OCI-LY7 (cell line): ENCODE results near the gene COL23A1. TPM values are rescaled to one million over a fixed set of nuclear protein-coding genes. Genes with fewer than 3 reads are reported as not detected.

Experiments used
- BruUV-seq: library from RNA; stranded (reverse); fragments of 400-500 nt; replicated peaks from 2 replicates; lab custom pipeline; 2021; lab: Mats Ljungman, UMichigan
- CTCF ChIA-PET: fragments of 300-600 bp; sonication (Branson Sonifier 250); formaldehyde crosslinking; loops from one replicate; lab custom pipeline; 2022; ENCODE audit warnings: antibody characterized with exemption; ENCODE audit not compliant: unreplicated experiment; lab: Charles Lee
- POLR2A ChIA-PET: fragments of 300-600 bp; sonication (Branson Sonifier 250); formaldehyde crosslinking; loops from one replicate; lab custom pipeline; 2022; ENCODE audit warnings: antibody characterized with exemption; lab: Charles Lee
- DNase-seq: peaks from one replicate; pipeline ENCODE4 v3.0.0-alpha.2; 2015; ENCODE audit warnings: low spot score
- H2AFZ ChIP-seq: fragments of 200-600 bp; sonication (generic), shearing (Covaris generic); 2 replicates; pipeline ENCODE4 v1.6.1; 2014; ENCODE audit warnings: mild to moderate bottlenecking, antibody characterized with exemption, low read length, moderate library complexity
- H3K27ac ChIP-seq: fragments of 200-600 bp; sonication (generic); 2 replicates; pipeline ENCODE4 v1.5.1; 2014; ENCODE audit warnings: mixed run types, low read depth, mild to moderate bottlenecking, moderate library complexity, low read length, inconsistent platforms; ENCODE audit not compliant: poor library complexity, severe bottlenecking
- H3K36me3 ChIP-seq: fragments of 200-600 bp; sonication (generic); 2 replicates; pipeline ENCODE4 v1.6.1; 2014; ENCODE audit warnings: mild to moderate bottlenecking, antibody characterized with exemption, low read length, moderate library complexity, mixed read lengths; ENCODE audit not compliant: insufficient read depth
- H3K4me1 ChIP-seq: fragments of 200-600 bp; sonication (generic); 2 replicates; pipeline ENCODE4 v1.5.1; 2014; ENCODE audit warnings: mild to moderate bottlenecking, low read length; ENCODE audit not compliant: insufficient read depth, poor library complexity, severe bottlenecking
- H3K4me2 ChIP-seq: fragments of 200-600 bp; sonication (generic); 2 replicates; pipeline ENCODE4 v1.6.1; 2014; ENCODE audit warnings: mild to moderate bottlenecking, low read length
- H3K4me3 ChIP-seq: fragments of 200-600 bp; sonication (generic); 2 replicates; pipeline ENCODE4 v1.5.1; 2014; ENCODE audit warnings: mild to moderate bottlenecking, low read depth, low read length; ENCODE audit not compliant: poor library complexity, severe bottlenecking
- H3K79me2 ChIP-seq: fragments of 200-600 bp; sonication (generic); 2 replicates; pipeline ENCODE4 v1.6.1; 2016; ENCODE audit warnings: low read depth, mild to moderate bottlenecking, low read length, moderate library complexity, mixed read lengths; ENCODE audit not compliant: insufficient read depth
- H3K9me2 ChIP-seq: fragments of 200-600 bp; sonication (generic); 2 replicates; pipeline ENCODE4 v1.6.1; 2016; ENCODE audit warnings: mild to moderate bottlenecking, low read length, mixed read lengths; ENCODE audit not compliant: insufficient read depth
- H3K9me3 ChIP-seq: fragments of 200-600 bp; sonication (generic); 2 replicates; pipeline ENCODE4 v1.6.1; 2014; ENCODE audit warnings: mild to moderate bottlenecking, mixed run types, low read length, mixed read lengths
- H4K20me1 ChIP-seq: fragments of 200-600 bp; sonication (generic); 2 replicates; pipeline ENCODE4 v1.6.1; 2014; ENCODE audit warnings: mild to moderate bottlenecking, antibody characterized with exemption, low read length, moderate library complexity, mixed read lengths; ENCODE audit not compliant: insufficient read depth
- EZH2phosphoT487 ChIP-seq: fragments of 200-600 bp; sonication (generic); IDR thresholded peaks from 2 replicates; pipeline ENCODE4 v1.6.1; 2018; ENCODE audit warnings: low read depth, borderline replicate concordance, mild to moderate bottlenecking, mixed run types, antibody characterized with exemption, low read length, moderate library complexity, mixed read lengths
- intact Hi-C: fragments of 100-400 bp; cut with micrococcal nuclease; formaldehyde crosslinking; loops from one replicate; pipeline ENCODE4 v1.10.0; 2022; ENCODE audit not compliant: unreplicated experiment
- total RNA-seq, 2 experiments: library from RNA; depleted of rRNA in 1 of 2; stranded (reverse); fragments of >200 nt in 1 of 2; shearing (Covaris generic) in 1 of 2; gene quantifications; 2 replicates each; pipeline ENCODE4 v1.2.3, GENCODE V29; 2014 to 2022
- TF ChIP-seq, protein P1 (sequence below): fragments of 200-600 bp; sonication (generic); conservative IDR thresholded peaks from 2 replicates; pipeline ENCODE4 v1.5.1; 2014; ENCODE audit warnings: mild to moderate bottlenecking, antibody characterized with exemption, low read length, moderate library complexity, mixed read lengths

The COL23A1 gene
- total RNA-seq, 2 experiments from 2014 or later = 0.53 TPM; not detected in 1

GRCh38 chr5:178269499-178269898 is 320.7 kb downstream of the COL23A1 start:
- no TSS peak for BruUV-seq
- H3K79me2 ChIP-seq = no peaks in the 10 kb centered on the region
- H3K36me3 ChIP-seq = no peaks in the 10 kb centered on the region
- no peak for DNase-seq
- intact Hi-C loops = no loop called here
- no peaks in the 10 kb centered on the region for H3K9me3 ChIP-seq
- H3K4me2 ChIP-seq = no peak overlapping the region
- TF ChIP-seq, protein P1, sequence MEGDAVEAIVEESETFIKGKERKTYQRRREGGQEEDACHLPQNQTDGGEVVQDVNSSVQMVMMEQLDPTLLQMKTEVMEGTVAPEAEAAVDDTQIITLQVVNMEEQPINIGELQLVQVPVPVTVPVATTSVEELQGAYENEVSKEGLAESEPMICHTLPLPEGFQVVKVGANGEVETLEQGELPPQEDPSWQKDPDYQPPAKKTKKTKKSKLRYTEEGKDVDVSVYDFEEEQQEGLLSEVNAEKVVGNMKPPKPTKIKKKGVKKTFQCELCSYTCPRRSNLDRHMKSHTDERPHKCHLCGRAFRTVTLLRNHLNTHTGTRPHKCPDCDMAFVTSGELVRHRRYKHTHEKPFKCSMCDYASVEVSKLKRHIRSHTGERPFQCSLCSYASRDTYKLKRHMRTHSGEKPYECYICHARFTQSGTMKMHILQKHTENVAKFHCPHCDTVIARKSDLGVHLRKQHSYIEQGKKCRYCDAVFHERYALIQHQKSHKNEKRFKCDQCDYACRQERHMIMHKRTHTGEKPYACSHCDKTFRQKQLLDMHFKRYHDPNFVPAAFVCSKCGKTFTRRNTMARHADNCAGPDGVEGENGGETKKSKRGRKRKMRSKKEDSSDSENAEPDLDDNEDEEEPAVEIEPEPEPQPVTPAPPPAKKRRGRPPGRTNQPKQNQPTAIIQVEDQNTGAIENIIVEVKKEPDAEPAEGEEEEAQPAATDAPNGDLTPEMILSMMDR = no peak
- no peak for TF ChIP-seq EZH2phosphoT487
- no peaks in the 10 kb centered on the region for H4K20me1 ChIP-seq
- no peak overlapping the region for H3K4me3 ChIP-seq
- H3K9me2 ChIP-seq = no peaks in the 10 kb centered on the region
- H3K27ac ChIP-seq = no peak overlapping the region
- ChIA-PET CTCF (no interaction called here), POLR2A (no interaction called here)
- H3K4me1 ChIP-seq = no peaks in the 10 kb centered on the region
- H2AFZ ChIP-seq = no peak overlapping the region

DNA sequence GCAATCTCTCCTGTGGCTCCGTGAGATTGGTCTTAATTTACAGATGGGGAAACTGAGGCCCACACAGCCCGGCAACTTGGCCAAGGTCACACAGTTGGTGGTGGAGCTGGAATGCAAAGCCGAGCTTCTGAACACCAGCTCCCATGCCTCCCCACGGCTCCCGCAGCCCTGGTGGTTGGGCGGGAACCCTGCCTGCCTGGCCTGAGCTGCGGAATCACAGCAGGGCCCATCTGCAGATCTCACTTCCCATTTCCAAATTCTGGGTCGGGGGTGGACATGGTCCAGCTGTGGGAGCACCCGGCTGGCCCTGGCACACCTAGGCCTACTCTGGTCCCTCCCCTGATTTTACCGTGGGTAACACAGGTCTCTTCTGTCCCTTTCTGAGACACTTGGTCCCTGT is 322.3 kb downstream of the COL23A1 start:
- ChIA-PET POLR2A (no interaction called here), CTCF (no interaction called here)
- no peak overlapping the region for H3K4me2 ChIP-seq
- H3K27ac ChIP-seq = no peak overlapping the region
- H4K20me1 ChIP-seq = no peaks in the 10 kb centered on the region
- intact Hi-C loops = no loop called here
- H3K4me1 ChIP-seq = no peaks in the 10 kb centered on the region
- no peak for TF ChIP-seq EZH2phosphoT487
- TF ChIP-seq, protein P1 = no peak
- no peaks in the 10 kb centered on the region for H3K79me2 ChIP-seq
- no peaks in the 10 kb centered on the region for H3K9me2 ChIP-seq
- no peak overlapping the region for H3K4me3 ChIP-seq
- BruUV-seq = no TSS peak
- H2AFZ ChIP-seq = no peak overlapping the region
- H3K9me3 ChIP-seq = no peaks in the 10 kb centered on the region
- DNase-seq = no peak
- no peaks in the 10 kb centered on the region for H3K36me3 ChIP-seq

GRCh38 chr5:178267245-178267644 is 322.9 kb downstream of the COL23A1 start:
- intact Hi-C loops = no loop called here
- Histone ChIP-seq H3K9me3 (no peaks in the 10 kb centered on the region), H3K4me2 (no peak overlapping the region), H3K36me3 (no peaks in the 10 kb centered on the region), H3K27ac (no peak overlapping the region), H3K79me2 (no peaks in the 10 kb centered on the region), H4K20me1 (no peaks in the 10 kb centered on the region), H3K9me2 (no peaks in the 10 kb centered on the region), H3K4me3 (no peak overlapping the region), H3K4me1 (no peaks in the 10 kb centered on the region), H2AFZ (no peak overlapping the region)
- no TSS peak for BruUV-seq
- DNase-seq = no peak
- ChIA-PET CTCF (no interaction called here), POLR2A (no interaction called here)
- TF ChIP-seq EZH2phosphoT487 = no peak
- TF ChIP-seq, protein P1 = no peak
